ENCODE data around the gene CDCP2.

- TF ChIP-seq POLR2AphosphoS5 (IDR thresholded peaks at IDR 0.05) (no peak), CTCF (IDR thresholded peaks at IDR 0.05 in 8 of 11, conservative IDR thresholded peaks at IDR 0.05 in 3 of 11) (no peak), POLR2A (IDR thresholded peaks at IDR 0.05) (no peak)
Observed at GRCh38 chr1:54193453-54193852, 40.7 kb upstream of the CDCP2 start.

All from spleen (tissue), 7 donors.